Lower leg skin (tissue), 3 donors: ENCODE results near the gene TEX28.
"Not testable (repeated sequence)": the region's sequence is repeated elsewhere in the genome, so short reads cannot be mapped to it uniquely, and the experiment has no call there.

Experiments
- POLR2A ChIP-seq, 2 donors: fragments of 450-650 bp; IDR thresholded peaks; one replicate each; pipeline ENCODE4 v1.6.1; 2016 to 2017; ENCODE audit warnings: antibody characterized with exemption in 2 of 2, mild to moderate bottlenecking in 1 of 2, moderate library complexity in 1 of 2
- TF ChIP-seq, protein P1 (sequence below), 3 donors: fragments of 450-650 bp; IDR thresholded peaks; one replicate each; pipeline ENCODE4 v1.5.1; 2016; ENCODE audit warnings: antibody characterized with exemption in 3 of 3, mild to moderate bottlenecking in 3 of 3, moderate library complexity in 2 of 3

DNA sequence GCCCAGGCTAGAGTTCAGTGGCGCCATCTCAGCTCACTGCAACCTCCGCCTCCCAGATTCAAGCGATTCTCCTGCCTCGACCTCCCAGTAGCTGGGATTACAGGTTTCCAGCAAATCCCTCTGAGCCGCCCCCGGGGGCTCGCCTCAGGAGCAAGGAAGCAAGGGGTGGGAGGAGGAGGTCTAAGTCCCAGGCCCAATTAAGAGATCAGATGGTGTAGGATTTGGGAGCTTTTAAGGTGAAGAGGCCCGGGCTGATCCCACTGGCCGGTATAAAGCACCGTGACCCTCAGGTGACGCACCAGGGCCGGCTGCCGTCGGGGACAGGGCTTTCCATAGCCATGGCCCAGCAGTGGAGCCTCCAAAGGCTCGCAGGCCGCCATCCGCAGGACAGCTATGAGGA, 37.6 kb downstream of the TEX28 start, which contains the start of gene OPN1MW3:
- TF ChIP-seq, protein P1, sequence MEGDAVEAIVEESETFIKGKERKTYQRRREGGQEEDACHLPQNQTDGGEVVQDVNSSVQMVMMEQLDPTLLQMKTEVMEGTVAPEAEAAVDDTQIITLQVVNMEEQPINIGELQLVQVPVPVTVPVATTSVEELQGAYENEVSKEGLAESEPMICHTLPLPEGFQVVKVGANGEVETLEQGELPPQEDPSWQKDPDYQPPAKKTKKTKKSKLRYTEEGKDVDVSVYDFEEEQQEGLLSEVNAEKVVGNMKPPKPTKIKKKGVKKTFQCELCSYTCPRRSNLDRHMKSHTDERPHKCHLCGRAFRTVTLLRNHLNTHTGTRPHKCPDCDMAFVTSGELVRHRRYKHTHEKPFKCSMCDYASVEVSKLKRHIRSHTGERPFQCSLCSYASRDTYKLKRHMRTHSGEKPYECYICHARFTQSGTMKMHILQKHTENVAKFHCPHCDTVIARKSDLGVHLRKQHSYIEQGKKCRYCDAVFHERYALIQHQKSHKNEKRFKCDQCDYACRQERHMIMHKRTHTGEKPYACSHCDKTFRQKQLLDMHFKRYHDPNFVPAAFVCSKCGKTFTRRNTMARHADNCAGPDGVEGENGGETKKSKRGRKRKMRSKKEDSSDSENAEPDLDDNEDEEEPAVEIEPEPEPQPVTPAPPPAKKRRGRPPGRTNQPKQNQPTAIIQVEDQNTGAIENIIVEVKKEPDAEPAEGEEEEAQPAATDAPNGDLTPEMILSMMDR (IDR thresholded peaks at IDR 0.05) = not testable (repeated sequence)
- not testable (repeated sequence) for TF ChIP-seq POLR2A (IDR thresholded peaks at IDR 0.05)
